H9 (cell line): ENCODE data around the gene CBX1. TPM values are rescaled to one million over a fixed set of nuclear protein-coding genes. Genes with fewer than 3 reads are reported as not detected.

Experiments used
- DNase-seq: peaks from one replicate; pipeline ENCODE4 v3.0.0-alpha.2; 2017
- H2AFZ ChIP-seq: one replicate; pipeline ENCODE4 v1.6.1; 2013; ENCODE audit warnings: mild to moderate bottlenecking, low read length, control low read depth, moderate library complexity
- H2AK5ac ChIP-seq: 2 replicates; pipeline ENCODE4 v1.6.1; 2013; ENCODE audit warnings: low read length, control low read depth, mixed read lengths; ENCODE audit not compliant: insufficient read length
- H2BK120ac ChIP-seq: one replicate; pipeline ENCODE4 v1.6.1; 2013; ENCODE audit warnings: low read depth, mild to moderate bottlenecking, low read length, control low read depth, inconsistent platforms; ENCODE audit not compliant: poor library complexity, severe bottlenecking
- H2BK12ac ChIP-seq: 2 replicates; pipeline ENCODE4 v1.6.1; 2013; ENCODE audit warnings: low read length, control low read depth, mixed read lengths, low read depth; ENCODE audit not compliant: insufficient read length
- H2BK15ac ChIP-seq: 2 replicates; pipeline ENCODE4 v1.6.1; 2013; ENCODE audit warnings: low read depth, low read length, control low read depth
- H2BK20ac ChIP-seq: one replicate; pipeline ENCODE4 v1.6.1; 2013; ENCODE audit warnings: low read depth, mild to moderate bottlenecking, low read length, control low read depth, inconsistent platforms; ENCODE audit not compliant: poor library complexity, severe bottlenecking
- H2BK5ac ChIP-seq: 2 replicates; pipeline ENCODE4 v1.6.1; 2013; ENCODE audit warnings: low read length, control low read depth, mixed read lengths; ENCODE audit not compliant: insufficient read length
- H3K14ac ChIP-seq: 2 replicates; pipeline ENCODE4 v1.6.1; 2013; ENCODE audit warnings: low read length, control low read depth; ENCODE audit not compliant: insufficient read depth
- H3K18ac ChIP-seq: 2 replicates; pipeline ENCODE4 v1.6.1; 2013; ENCODE audit warnings: low read depth, mild to moderate bottlenecking, mixed read lengths, low read length, control low read depth; ENCODE audit not compliant: insufficient read length
- H3K23ac ChIP-seq: 2 replicates; pipeline ENCODE4 v1.6.1; 2013; ENCODE audit warnings: low read length, control low read depth, mixed read lengths, low read depth; ENCODE audit not compliant: insufficient read length
- H3K23me2 ChIP-seq: 2 replicates; pipeline ENCODE4 v1.6.1; 2013; ENCODE audit warnings: low read depth, mild to moderate bottlenecking, mixed read lengths, low read length, control low read depth; ENCODE audit not compliant: insufficient read length, poor library complexity, severe bottlenecking
- H3K27ac ChIP-seq: 2 replicates; pipeline ENCODE4 v1.5.1; 2013; ENCODE audit warnings: low read length, control low read depth, mixed read lengths, low read depth; ENCODE audit not compliant: insufficient read length
- H3K27me3 ChIP-seq: 2 replicates; pipeline ENCODE4 v1.6.1; 2013; ENCODE audit warnings: low read length, control low read depth, inconsistent platforms; ENCODE audit not compliant: insufficient read depth
- H3K4ac ChIP-seq: 2 replicates; pipeline ENCODE4 v1.6.1; 2013; ENCODE audit warnings: low read depth, mild to moderate bottlenecking, control low read depth, inconsistent platforms, low read length, moderate library complexity
- H3K4me1 ChIP-seq: 2 replicates; pipeline ENCODE4 v1.6.1; 2013; ENCODE audit warnings: low read length, control low read depth, inconsistent platforms; ENCODE audit not compliant: insufficient read depth
- H3K4me2 ChIP-seq: 2 replicates; pipeline ENCODE4 v1.6.1; 2013; ENCODE audit warnings: low read length, control low read depth, mixed read lengths; ENCODE audit not compliant: insufficient read length, insufficient read depth
- H3K56ac ChIP-seq: 2 replicates; pipeline ENCODE4 v1.6.1; 2013; ENCODE audit warnings: low read depth, mild to moderate bottlenecking, mixed read lengths, low read length, control low read depth; ENCODE audit not compliant: insufficient read length
- H3K79me1 ChIP-seq: 2 replicates; pipeline ENCODE4 v1.6.1; 2013; ENCODE audit warnings: low read depth, mild to moderate bottlenecking, moderate library complexity, low read length, control low read depth, inconsistent platforms; ENCODE audit not compliant: insufficient read depth, poor library complexity, severe bottlenecking
- H3K79me2 ChIP-seq: 2 replicates; pipeline ENCODE4 v1.6.1; 2013; ENCODE audit warnings: low read length, control low read depth, inconsistent platforms; ENCODE audit not compliant: insufficient read depth
- H3K9ac ChIP-seq: 2 replicates; pipeline ENCODE4 v1.6.1; 2013; ENCODE audit warnings: low read length, control low read depth, mixed read lengths; ENCODE audit not compliant: insufficient read length; ENCODE audit errors: extremely low read depth
- H3K9me3 ChIP-seq: one replicate; pipeline ENCODE4 v1.6.1; 2013; ENCODE audit warnings: low read depth, low read length, inconsistent platforms; ENCODE audit not compliant: control insufficient read depth
- H3T11ph ChIP-seq: one replicate; pipeline ENCODE4 v1.6.1; 2013; ENCODE audit warnings: mild to moderate bottlenecking, low read length, control low read depth, inconsistent platforms
- H4K20me1 ChIP-seq: one replicate; pipeline ENCODE4 v1.6.1; 2013; ENCODE audit not compliant: control insufficient read depth, insufficient read length, insufficient read depth
- H4K5ac ChIP-seq: 2 replicates; pipeline ENCODE4 v1.6.1; 2013; ENCODE audit warnings: low read depth, mild to moderate bottlenecking, mixed read lengths, low read length, control low read depth; ENCODE audit not compliant: insufficient read length
- H4K8ac ChIP-seq: replicated peaks from 2 replicates; pipeline ENCODE4 v1.6.1; 2013; ENCODE audit warnings: low read length, control low read depth, mixed read lengths, low read depth; ENCODE audit not compliant: insufficient read length
- H4K91ac ChIP-seq: 2 replicates; pipeline ENCODE4 v1.6.1; 2013; ENCODE audit warnings: low read depth, mild to moderate bottlenecking, moderate library complexity, mixed read lengths, low read length, control low read depth; ENCODE audit not compliant: insufficient read length
- H3K27ac Mint-ChIP-seq, 3 experiments: 2 replicates in 2 of 3; 3 replicates in 1 of 3; pipeline ENCODE4 v1.8.0; 2020 to 2021; ENCODE audit warnings: mixed read lengths in 3 of 3, mild to moderate bottlenecking in 1 of 3, moderate library complexity in 1 of 3
- H3K27me3 Mint-ChIP-seq: 2 replicates; pipeline ENCODE4 v1.8.0; 2021; ENCODE audit warnings: low read depth, mild to moderate bottlenecking, moderate library complexity, mixed read lengths
- H3K36me3 Mint-ChIP-seq, 3 experiments: 2 replicates in 2 of 3; 3 replicates in 1 of 3; pipeline ENCODE4 v1.8.0; 2020 to 2021; ENCODE audit warnings: low read depth in 3 of 3, mixed read lengths in 3 of 3; ENCODE audit not compliant: insufficient read depth in 1 of 3
- H3K4me1 Mint-ChIP-seq, 2 experiments: 2 replicates each; pipeline ENCODE4 v1.8.0; 2020; ENCODE audit warnings: mixed read lengths in 2 of 2
- H3K4me3 Mint-ChIP-seq, 2 experiments: 2 replicates in 1 of 2; 3 replicates in 1 of 2; pipeline ENCODE4 v1.8.0; 2020 to 2021; ENCODE audit warnings: mild to moderate bottlenecking in 2 of 2, mixed read lengths in 2 of 2, moderate library complexity in 1 of 2
- H3K9me3 Mint-ChIP-seq, 2 experiments: 2 replicates in 1 of 2; 3 replicates in 1 of 2; pipeline ENCODE4 v1.8.0; 2020; ENCODE audit warnings: mild to moderate bottlenecking in 2 of 2, mixed read lengths in 2 of 2, moderate library complexity in 1 of 2
- WGBS: extraction: QIAGEN DNeasy Blood & Tissue Kit; methylation state at CpG from one replicate; pipeline ENCODE4 v1.1.7; 2013; ENCODE audit warnings: missing lambda C conversion rate, low lambda C conversion rate, mixed read lengths; ENCODE audit not compliant: insufficient read length; ENCODE audit errors: extremely low coverage; 5-methylcytosine and 5-hydroxymethylcytosine counted together
- total RNA-seq: library from RNA; stranded (reverse); gene quantifications from 2 replicates; pipeline ENCODE4 v1.2.1, GENCODE V29; 2021
- TF ChIP-seq, protein P1 (sequence below): fragments of 200-600 bp; sonication (generic); conservative IDR thresholded peaks from 3 replicates; pipeline ENCODE4 v1.8.0; 2021; ENCODE audit warnings: antibody characterized with exemption, mild to moderate bottlenecking

The CBX1 gene
- total RNA-seq, 1 experiment from 2014 or later = 155 TPM

- Histone ChIP-seq H3K56ac (no peak overlapping the region), H3K4me2 (no peak overlapping the region), H2BK120ac (no peak overlapping the region), H3K9ac (no peak overlapping the region), H3K23ac (no peak overlapping the region), H2BK15ac (no peak overlapping the region), H2BK5ac (no peak overlapping the region), H4K91ac (no peak overlapping the region), H3K9me3 (no peaks in the 10 kb centered on the region), H3T11ph (no peak overlapping the region), H4K5ac (no peak overlapping the region), H3K18ac (no peak overlapping the region), H4K20me1 (no peaks in the 10 kb centered on the region), H4K8ac (no peak overlapping the region), H3K79me1 (no peaks in the 10 kb centered on the region), H2BK12ac (no peak overlapping the region), H3K27ac (no peak overlapping the region), H3K14ac (no peak overlapping the region), H2AFZ (no peak overlapping the region), H3K4me1 (no peaks in the 10 kb centered on the region), H3K27me3 (no peaks in the 10 kb centered on the region), H2BK20ac (no peak overlapping the region), H3K4ac (no peak overlapping the region), H3K23me2 (peaks cover 8% of the 10 kb centered on the region), H3K79me2 (peaks cover 14% of the 10 kb centered on the region; the same call in 1 of the 2 replicates), H2AK5ac (no peak overlapping the region)
- Mint-ChIP-seq H3K4me1 (peaks cover 5 to 16% of the 10 kb centered on the region in 2 experiments), H3K36me3 (no peaks in the 10 kb centered on the region; a peak in 2 of 7 replicates), H3K27ac (peak overlapping the region in 1 of 3 experiments; percentile 23; a peak in 1 of 7 replicates), H3K9me3 (peaks cover 0 to 8% of the 10 kb centered on the region in 2 experiments; a peak in 4 of 5 replicates), H3K4me3 (no peak overlapping the region), H3K27me3 (peaks cover 8% of the 10 kb centered on the region)
- TF ChIP-seq, protein P1, sequence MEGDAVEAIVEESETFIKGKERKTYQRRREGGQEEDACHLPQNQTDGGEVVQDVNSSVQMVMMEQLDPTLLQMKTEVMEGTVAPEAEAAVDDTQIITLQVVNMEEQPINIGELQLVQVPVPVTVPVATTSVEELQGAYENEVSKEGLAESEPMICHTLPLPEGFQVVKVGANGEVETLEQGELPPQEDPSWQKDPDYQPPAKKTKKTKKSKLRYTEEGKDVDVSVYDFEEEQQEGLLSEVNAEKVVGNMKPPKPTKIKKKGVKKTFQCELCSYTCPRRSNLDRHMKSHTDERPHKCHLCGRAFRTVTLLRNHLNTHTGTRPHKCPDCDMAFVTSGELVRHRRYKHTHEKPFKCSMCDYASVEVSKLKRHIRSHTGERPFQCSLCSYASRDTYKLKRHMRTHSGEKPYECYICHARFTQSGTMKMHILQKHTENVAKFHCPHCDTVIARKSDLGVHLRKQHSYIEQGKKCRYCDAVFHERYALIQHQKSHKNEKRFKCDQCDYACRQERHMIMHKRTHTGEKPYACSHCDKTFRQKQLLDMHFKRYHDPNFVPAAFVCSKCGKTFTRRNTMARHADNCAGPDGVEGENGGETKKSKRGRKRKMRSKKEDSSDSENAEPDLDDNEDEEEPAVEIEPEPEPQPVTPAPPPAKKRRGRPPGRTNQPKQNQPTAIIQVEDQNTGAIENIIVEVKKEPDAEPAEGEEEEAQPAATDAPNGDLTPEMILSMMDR = no peak
- no peak for DNase-seq
- no CpG with 5 or more reads among the region's 14 CpGs for WGBS
These were observed 1.8 kb upstream of the CBX1 start for GRCh38 chr17:48102798-48103715.
